ENCODE data around the gene AOPEP.

AOPEP gene

DNA sequence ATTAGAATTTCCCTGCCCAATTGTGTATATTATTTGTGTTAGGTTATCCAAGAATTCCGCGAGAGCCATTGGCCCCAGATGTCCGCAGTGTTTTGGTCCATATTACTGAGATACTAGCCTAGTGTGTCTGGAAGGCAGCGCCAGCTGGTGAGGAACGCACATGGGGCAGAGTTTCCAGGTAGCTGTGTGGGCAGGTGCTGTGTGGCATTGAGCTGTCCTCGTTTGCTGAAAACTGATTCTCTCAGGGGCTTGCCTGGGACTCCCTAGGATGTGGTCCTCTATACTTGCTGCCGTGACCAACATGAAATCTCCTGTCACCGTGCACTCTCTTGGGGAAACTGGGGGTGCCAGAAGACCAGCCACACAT is 302.3 kb downstream of the AOPEP start:
- in situ Hi-C loops (cut with MboI; ENCODE audit: low sequenced_read_pairs) = no loop called here

DNA sequence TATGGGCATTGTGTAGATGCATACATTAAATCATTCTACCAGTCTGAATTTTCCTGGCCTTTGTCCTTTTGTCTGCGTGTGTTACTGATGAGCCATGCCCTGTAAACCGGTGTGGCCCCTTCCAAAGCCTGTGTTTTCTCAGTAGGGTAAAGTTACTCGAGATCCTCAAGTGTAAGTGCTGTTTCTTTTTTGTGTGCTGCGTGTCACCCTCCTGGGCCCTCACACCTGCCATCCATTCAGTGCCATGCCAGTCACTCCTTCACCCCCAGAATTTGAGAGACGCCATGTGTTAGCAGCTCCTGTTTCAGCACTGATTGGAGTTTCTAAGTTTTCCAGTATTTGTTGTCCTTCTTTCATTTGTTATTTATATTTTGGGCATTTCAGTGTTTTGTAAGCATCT is 302.8 kb downstream of the AOPEP start:
- in situ Hi-C loops (cut with MboI; ENCODE audit: low sequenced_read_pairs) = no loop called here

DNA sequence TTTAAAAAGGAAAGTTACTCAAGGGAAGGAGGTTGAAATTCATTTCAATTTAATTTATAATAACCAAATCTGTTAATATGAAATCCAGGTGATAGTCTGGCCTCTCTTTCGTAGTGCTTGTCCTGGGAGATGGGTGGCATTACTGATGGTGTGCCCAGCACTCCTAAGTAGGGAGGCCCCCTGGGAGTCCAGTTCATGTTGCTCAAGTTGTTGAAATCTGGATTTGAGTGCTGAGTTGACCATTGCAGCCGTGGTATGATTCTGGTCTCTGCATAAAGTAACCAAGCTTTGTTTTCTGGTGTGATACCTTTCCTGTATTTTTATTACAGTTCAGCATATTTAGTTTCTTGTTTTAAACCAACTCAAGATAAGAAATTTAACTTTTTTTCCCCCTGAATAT is 303.2 kb downstream of the AOPEP start:
- in situ Hi-C loops (cut with MboI; ENCODE audit: low sequenced_read_pairs) = no loop called here

DNA sequence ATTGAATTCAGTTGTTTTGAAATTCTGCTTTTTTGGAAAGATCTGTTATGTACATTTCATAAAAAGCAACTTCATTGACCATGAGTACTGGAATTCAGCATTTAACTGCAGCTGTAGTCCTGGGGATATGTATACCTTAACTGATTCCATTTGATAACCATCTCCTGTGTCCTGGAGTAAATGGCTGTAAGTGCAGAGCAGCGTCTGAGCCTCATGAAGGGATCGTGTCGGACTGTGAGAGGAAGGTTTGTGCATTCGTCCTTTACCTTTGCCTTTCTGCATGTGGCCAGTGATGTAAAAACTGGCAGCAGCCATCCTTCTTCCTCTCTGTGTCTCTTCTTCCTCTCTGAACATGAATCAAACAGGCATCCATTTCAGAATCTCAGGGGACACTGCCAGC is 303.8 kb downstream of the AOPEP start:
- in situ Hi-C loops (cut with MboI; ENCODE audit: low sequenced_read_pairs) = no loop called here

- in situ Hi-C loops (cut with MboI; ENCODE audit: low sequenced_read_pairs) = no loop called here
Measured at GRCh38 chr9:95030920-95031642, 304.6 kb downstream of the AOPEP start.

DNA sequence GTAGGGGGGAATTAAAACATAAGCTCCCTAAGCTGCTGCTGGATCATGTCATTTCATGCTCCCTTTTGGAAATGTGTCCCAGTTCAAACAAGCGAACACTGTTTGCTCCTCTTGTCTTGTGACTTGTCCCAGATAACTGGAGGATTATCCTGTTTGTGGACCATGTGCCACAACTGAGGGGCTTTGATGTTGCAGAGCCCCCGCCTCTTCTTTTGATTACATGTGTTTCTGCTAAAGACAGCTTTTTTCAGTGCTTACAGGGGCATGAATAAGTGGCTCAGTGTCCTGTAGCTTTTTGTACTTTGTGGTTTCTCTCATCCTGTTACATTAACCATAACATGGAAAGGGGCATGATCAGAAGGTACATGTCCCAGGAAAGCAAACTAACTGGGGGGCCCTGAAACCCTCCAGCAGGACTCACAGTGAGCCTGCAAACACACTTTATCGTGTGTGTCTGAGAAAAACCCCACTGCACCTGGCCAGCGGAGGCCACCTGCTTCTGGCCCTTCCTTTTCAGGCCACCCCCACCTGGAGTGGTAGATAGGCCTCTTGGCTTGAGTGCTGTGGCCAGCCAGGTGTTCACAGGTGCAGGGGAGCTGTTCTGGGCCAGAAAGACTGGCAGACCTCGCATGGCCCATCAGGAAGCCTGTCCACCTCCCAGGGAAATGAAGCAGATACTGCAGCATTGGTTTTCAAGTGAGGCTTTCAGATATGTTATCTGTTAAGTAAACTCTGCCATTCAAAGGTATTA is 305.4 kb downstream of the AOPEP start:
- in situ Hi-C loops (cut with MboI; ENCODE audit: low sequenced_read_pairs) = no loop called here

- in situ Hi-C loops (cut with MboI; ENCODE audit: low sequenced_read_pairs) = no loop called here
Measured at GRCh38 chr9:95032580-95033341, 306.3 kb downstream of the AOPEP start.

GRCh38 chr9:95035846-95036245 is 309.3 kb downstream of the AOPEP start:
- in situ Hi-C loops (cut with MboI; ENCODE audit: low sequenced_read_pairs) = no loop called here

- in situ Hi-C loops (cut with MboI; ENCODE audit: low sequenced_read_pairs) = no loop called here
Measured at GRCh38 chr9:95036676-95037075, 310.2 kb downstream of the AOPEP start.

- in situ Hi-C loops (cut with MboI; ENCODE audit: low sequenced_read_pairs) = no loop called here
Measured at GRCh38 chr9:95037789-95038521, 311.5 kb downstream of the AOPEP start.

- in situ Hi-C loops (cut with MboI; ENCODE audit: low sequenced_read_pairs) = no loop called here
Measured at GRCh38 chr9:95038666-95039065, 312.2 kb downstream of the AOPEP start.

GRCh38 chr9:95040106-95040505 is 313.6 kb downstream of the AOPEP start:
- in situ Hi-C loops (cut with MboI; ENCODE audit: low sequenced_read_pairs) = no loop called here

GRCh38 chr9:95043826-95044225 is 317.3 kb downstream of the AOPEP start:
- in situ Hi-C loops (cut with MboI; ENCODE audit: low sequenced_read_pairs) = no loop called here

DNA sequence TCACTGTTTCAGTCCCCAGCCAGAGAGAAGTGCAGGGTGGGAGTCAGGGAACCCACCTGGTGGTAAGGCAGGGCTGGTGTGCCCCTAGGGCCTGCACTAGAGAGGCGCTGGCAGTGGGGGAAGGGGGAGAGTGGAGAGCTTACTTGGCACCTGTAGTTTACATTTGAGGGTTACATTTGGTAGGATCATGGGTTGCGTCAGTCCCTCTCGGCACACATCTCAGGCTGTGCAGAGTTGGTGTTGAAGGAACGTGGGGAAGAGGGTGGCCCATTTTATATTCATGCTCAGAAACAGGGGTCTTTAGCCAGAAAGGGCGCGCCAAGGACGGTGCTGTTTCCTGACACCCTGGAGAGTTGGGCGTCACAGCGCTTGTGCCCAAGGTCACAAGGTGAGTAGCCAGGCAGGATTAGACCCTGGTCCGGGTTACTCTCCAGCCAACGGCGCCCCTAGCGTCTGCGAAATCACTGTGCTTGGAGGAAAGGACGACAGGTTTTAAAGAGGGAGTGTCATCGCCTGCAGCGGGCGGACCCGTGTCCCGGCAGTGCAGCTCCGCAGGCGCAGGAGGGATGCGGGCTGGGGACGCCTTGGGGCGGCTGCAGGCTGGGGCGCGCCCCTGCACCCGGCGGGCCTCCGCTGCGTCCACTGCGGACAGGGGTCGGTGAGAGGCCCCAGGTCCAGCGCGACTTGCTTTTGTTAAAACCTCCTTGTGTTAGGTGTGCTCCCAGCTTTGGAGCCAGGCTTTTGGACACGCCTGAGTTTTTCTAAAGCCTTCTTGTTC is 318.4 kb downstream of the AOPEP start:
- in situ Hi-C loops (cut with MboI; ENCODE audit: low sequenced_read_pairs) = no loop called here

DNA sequence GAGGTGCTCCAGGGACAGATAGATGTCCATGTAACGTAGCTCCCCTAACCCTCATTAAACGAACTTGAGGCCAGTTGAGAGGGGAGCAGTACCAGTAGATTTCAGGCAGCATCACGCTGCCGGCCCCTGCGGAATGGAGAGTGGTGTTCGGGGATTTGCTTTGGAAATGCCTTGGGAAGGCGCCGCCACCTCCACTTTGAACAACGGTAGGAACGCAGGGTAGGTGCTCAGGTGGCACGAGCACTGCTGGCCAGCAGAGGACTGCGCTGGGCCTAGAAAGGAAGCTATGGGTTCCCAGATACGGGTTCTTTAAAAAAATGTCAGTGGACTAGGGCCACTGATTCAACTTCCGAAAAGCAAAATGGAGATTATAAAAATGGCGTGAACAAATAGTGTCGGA is 319.3 kb downstream of the AOPEP start:
- in situ Hi-C loops (cut with MboI; ENCODE audit: low sequenced_read_pairs) = no loop called here

- in situ Hi-C loops (cut with MboI; ENCODE audit: low sequenced_read_pairs) = no loop called here
Measured at GRCh38 chr9:95047452-95048224, 321.1 kb downstream of the AOPEP start.

DNA sequence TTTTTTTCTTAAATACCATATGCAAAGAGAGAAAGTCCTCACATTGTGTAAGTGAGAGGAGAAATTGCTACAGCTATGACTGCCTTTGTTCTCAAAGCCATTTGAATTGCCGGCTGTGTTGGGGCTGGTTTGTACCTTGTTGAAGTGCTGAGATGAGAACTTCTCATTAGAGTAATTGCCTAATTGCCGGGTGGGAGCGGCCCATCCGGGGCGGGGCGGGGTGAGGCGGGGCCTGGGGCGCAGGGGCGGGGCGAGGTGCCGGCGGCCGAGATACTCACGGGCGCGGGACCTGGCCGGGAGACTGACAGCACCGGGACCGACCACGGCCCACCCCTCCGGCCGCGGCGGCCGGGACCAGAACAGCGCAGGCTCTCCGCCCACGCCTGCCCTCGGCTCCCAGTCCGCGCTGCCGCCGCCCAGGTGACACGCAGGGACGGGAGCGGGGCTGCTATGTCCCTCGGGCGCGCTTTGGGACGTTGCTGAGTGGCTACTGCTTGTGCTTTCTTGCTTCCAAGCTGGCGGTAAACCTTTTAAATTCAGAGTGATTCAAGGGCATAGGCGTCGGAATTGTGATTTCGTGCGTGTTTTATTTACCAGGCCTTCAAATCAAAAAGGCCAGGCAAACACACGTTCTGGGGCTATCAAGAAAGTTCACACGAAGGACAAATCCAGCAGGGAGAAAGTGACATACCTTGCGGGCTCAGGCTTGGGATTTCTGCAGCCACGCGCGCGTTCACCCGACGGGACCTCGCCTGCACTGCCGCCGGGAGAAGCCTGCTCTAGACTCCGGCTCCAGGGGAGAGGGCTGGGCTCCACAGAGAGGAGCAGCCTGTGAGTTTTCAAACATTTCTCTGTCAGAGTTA is 322.0 kb downstream of the AOPEP start:
- in situ Hi-C loops (cut with MboI; ENCODE audit: low sequenced_read_pairs) = no loop called here

DNA sequence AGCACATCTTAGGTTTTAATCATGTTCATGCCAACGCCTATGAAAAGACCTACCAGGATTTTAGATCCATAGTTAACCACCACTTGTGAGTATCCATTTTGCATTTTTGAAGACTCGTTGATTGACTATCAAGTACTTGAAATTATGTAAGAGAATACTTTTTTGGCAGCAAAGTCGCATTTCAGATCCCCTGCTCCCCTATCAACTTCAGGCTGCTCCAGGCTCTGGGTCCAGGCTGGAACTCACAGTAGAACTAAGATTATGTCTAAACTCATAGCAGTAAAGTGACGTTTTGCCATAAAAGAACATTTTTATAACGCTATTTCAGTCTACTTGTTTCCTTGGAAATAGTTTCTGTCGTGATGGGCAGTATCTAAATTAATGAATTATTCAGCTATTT is 323.3 kb downstream of the AOPEP start:
- in situ Hi-C loops (cut with MboI; ENCODE audit: low sequenced_read_pairs) = no loop called here

All from hTERT RPE-1 (cell line).